Type B pancreatic cell (in vitro differentiated cells): ENCODE results near the gene MAGI1. TPM values are rescaled to one million over a fixed set of nuclear protein-coding genes. Genes with fewer than 3 reads are reported as not detected.

ENCODE experiments used
- DNase-seq: peaks from one replicate; pipeline ENCODE4 v3.0.0; 2021; ENCODE audit warnings: mixed read lengths; ENCODE audit not compliant: unreplicated experiment; ENCODE audit errors: extremely low spot score
- H3K27ac Mint-ChIP-seq: 2 replicates; pipeline ENCODE4 v1.8.0; 2021; ENCODE audit warnings: mild to moderate bottlenecking, mixed read lengths
- H3K27me3 Mint-ChIP-seq: 2 replicates; pipeline ENCODE4 v1.8.0; 2021; ENCODE audit warnings: mixed read lengths
- H3K36me3 Mint-ChIP-seq: 2 replicates; pipeline ENCODE4 v1.8.0; 2021; ENCODE audit warnings: mixed read lengths
- H3K4me1 Mint-ChIP-seq: one replicate; pipeline ENCODE4 v1.8.0; 2021; ENCODE audit warnings: mixed read lengths; ENCODE audit not compliant: unreplicated experiment
- H3K4me3 Mint-ChIP-seq: 2 replicates; pipeline ENCODE4 v1.8.0; 2021; ENCODE audit warnings: mild to moderate bottlenecking, mixed read lengths
- H3K9me3 Mint-ChIP-seq: 2 replicates; pipeline ENCODE4 v1.8.0; 2021; ENCODE audit warnings: mixed read lengths
- CTCF ChIP-seq: fragments of 200-600 bp; sonication (generic); conservative IDR thresholded peaks from 2 replicates; pipeline ENCODE4 v1.5.0; 2021; ENCODE audit warnings: antibody characterized with exemption, mild to moderate bottlenecking
- total RNA-seq: library from RNA; stranded (reverse); gene quantifications from 2 replicates; pipeline ENCODE4 v1.2.1, GENCODE V29; 2021; ENCODE audit warnings: low replicate concordance

Gene MAGI1
- total RNA-seq, 1 donor from 2014 or later: 53.1 TPM

- DNase-seq: no peak
- H3K27ac Mint-ChIP-seq: no peak overlapping the region
- no peak for TF ChIP-seq CTCF
- peaks cover 10% of the 10 kb centered on the region for H3K36me3 Mint-ChIP-seq
- H3K9me3 Mint-ChIP-seq: peaks cover 4% of the 10 kb centered on the region
- peaks cover 16% of the 10 kb centered on the region for H3K4me1 Mint-ChIP-seq
- no peak overlapping the region for H3K4me3 Mint-ChIP-seq
- no peaks in the 10 kb centered on the region for H3K27me3 Mint-ChIP-seq
These were observed 77.0 kb downstream of the MAGI1 start for GRCh38 chr3:65961733-65962132.

GRCh38 chr3:65961128-65961527, 77.6 kb downstream of the MAGI1 start:
- DNase-seq: no peak
- H3K27me3 Mint-ChIP-seq: no peaks in the 10 kb centered on the region
- H3K4me1 Mint-ChIP-seq: peaks cover 19% of the 10 kb centered on the region
- no peak overlapping the region for H3K4me3 Mint-ChIP-seq
- H3K27ac Mint-ChIP-seq: no peak overlapping the region
- TF ChIP-seq CTCF: no peak
- H3K9me3 Mint-ChIP-seq: peaks cover 4% of the 10 kb centered on the region
- peaks cover 10% of the 10 kb centered on the region for H3K36me3 Mint-ChIP-seq

GRCh38 chr3:65960087-65960486, 78.6 kb downstream of the MAGI1 start:
- no peaks in the 10 kb centered on the region for H3K27me3 Mint-ChIP-seq
- no peak for TF ChIP-seq CTCF
- no peak for DNase-seq
- peaks cover 4% of the 10 kb centered on the region for H3K9me3 Mint-ChIP-seq
- H3K4me1 Mint-ChIP-seq: peaks cover 26% of the 10 kb centered on the region
- H3K36me3 Mint-ChIP-seq: peaks cover 10% of the 10 kb centered on the region
- H3K4me3 Mint-ChIP-seq: no peak overlapping the region
- H3K27ac Mint-ChIP-seq: no peak overlapping the region

- no peak for TF ChIP-seq CTCF
- H3K4me3 Mint-ChIP-seq: no peak overlapping the region
- DNase-seq: no peak
- H3K27me3 Mint-ChIP-seq: no peaks in the 10 kb centered on the region
- H3K9me3 Mint-ChIP-seq: peaks cover 4% of the 10 kb centered on the region
- peaks cover 6% of the 10 kb centered on the region for H3K36me3 Mint-ChIP-seq
- H3K27ac Mint-ChIP-seq: peak overlapping the region; percentile 63
- peaks cover 33% of the 10 kb centered on the region for H3K4me1 Mint-ChIP-seq
These were observed 80.5 kb downstream of the MAGI1 start for GRCh38 chr3:65958216-65958615.

- no peaks in the 10 kb centered on the region for H3K27me3 Mint-ChIP-seq
- H3K27ac Mint-ChIP-seq: peak overlapping the region; percentile 99
- H3K36me3 Mint-ChIP-seq: peaks cover 6% of the 10 kb centered on the region
- DNase-seq: no peak
- no peak overlapping the region for H3K4me3 Mint-ChIP-seq
- H3K4me1 Mint-ChIP-seq: peaks cover 39% of the 10 kb centered on the region
- no peak for TF ChIP-seq CTCF
- H3K9me3 Mint-ChIP-seq: peaks cover 4% of the 10 kb centered on the region
These were observed 82.8 kb downstream of the MAGI1 start for GRCh38 chr3:65955792-65956477.
